ENCODE data around the gene PFDN4.

Gene PFDN4

GRCh38 chr20:54268941-54269340 lies 61.1 kb downstream of the PFDN4 start:
- DNase-seq (ENCODE audit: low read depth), result no peak
